A549 (cell line): Measurements from ENCODE around the gene STXBP4. TPM values are rescaled to one million over a fixed set of nuclear protein-coding genes. Genes with fewer than 3 reads are reported as not detected.

Experiments used
- ATAC-seq, 2 experiments: fragments of 200-7000 bp in 1 of 2; fragments of >200 bp in 1 of 2; cut with Nextera tagmentation in 1 of 2; cut with Tn5 transposase in 1 of 2; 3 replicates each; pipeline versions ENCODE4 v1.8.0 to v1.9.1; 2018 to 2020; ENCODE audit warnings: mild to moderate bottlenecking in 1 of 2, moderate library complexity in 1 of 2
- CTCF ChIA-PET: fragments of 300-600 bp; sonication (Branson Sonifier 250); formaldehyde crosslinking; extraction: SDS; loops from one replicate; lab custom pipeline; 2021; ENCODE audit warnings: antibody characterized with exemption, inconsistent platforms; lab: Yijun Ruan, JAX
- POLR2A ChIA-PET: fragments of 350-600 bp; formaldehyde crosslinking; extraction: SDS; loops from one replicate; lab custom pipeline; 2021; ENCODE audit warnings: antibody characterized with exemption, inconsistent platforms; lab: Yijun Ruan, JAX
- DNase-seq, 2 experiments: peaks; one replicate each; pipeline versions ENCODE4 v3.0.0 to v3.0.0-alpha.2; 2011 to 2016; ENCODE audit warnings: low read depth in 1 of 2, low spot score in 1 of 2
- FAIRE-seq: peaks from 2 replicates; lab custom pipeline; 2011; peaks lifted over from hg19 to GRCh38; lab: Jason Lieb, UNC
- H3K27ac ChIP-seq, 2 experiments: fragments of >200 bp; sonication (Bioruptor Twin); formaldehyde crosslinking; 3 replicates each; pipeline ENCODE4 v1.5.1; 2016 to 2017
- H3K4me1 ChIP-seq: fragments of >200 bp; sonication (Bioruptor Twin); formaldehyde crosslinking; 3 replicates; pipeline ENCODE4 v1.6.1; 2016
- H3K4me2 ChIP-seq: fragments of >200 bp; sonication (Bioruptor Twin); formaldehyde crosslinking; 3 replicates; pipeline ENCODE4 v1.6.1; 2016
- H3K4me3 ChIP-seq: fragments of >200 bp; sonication (Bioruptor Twin); formaldehyde crosslinking; 3 replicates; pipeline ENCODE4 v1.5.1; 2016
- H3K9me3 ChIP-seq: fragments of >200 bp; sonication (Bioruptor Twin); formaldehyde crosslinking; 3 replicates; pipeline ENCODE4 v1.6.1; 2016
- ATOH8 ChIP-seq: fragments of 250-450 bp; sonication (Bioruptor Pico); IDR thresholded peaks from 2 replicates; pipeline ENCODE4 v1.5.0; 2020; ENCODE audit warnings: low read depth, mild to moderate bottlenecking, moderate library complexity
- CEBPB ChIP-seq, 2 experiments: fragments of >200 bp in 1 of 2; sonication (Bioruptor Twin) in 1 of 2; formaldehyde crosslinking in 1 of 2; IDR thresholded peaks; 2 replicates each; pipeline ENCODE4 v1.6.1; 2012 to 2016
- CTCF ChIP-seq: fragments of >200 bp; sonication (Bioruptor Twin); formaldehyde crosslinking; IDR thresholded peaks from 3 replicates; pipeline ENCODE4 v1.5.1; 2016
- EHF ChIP-seq: fragments of 250-450 bp; sonication (Bioruptor Pico); IDR thresholded peaks from 2 replicates; pipeline ENCODE4 v1.5.0; 2020; ENCODE audit warnings: mild to moderate bottlenecking
- HOXB5 ChIP-seq: fragments of 250-450 bp; sonication (Bioruptor Pico); IDR thresholded peaks from 2 replicates; pipeline ENCODE4 v1.5.0; 2020; ENCODE audit warnings: mild to moderate bottlenecking, moderate library complexity
- JUN ChIP-seq, 2 experiments: fragments of >200 bp; sonication (Bioruptor Twin); formaldehyde crosslinking; IDR thresholded peaks; 2 replicates in 1 of 2; 3 replicates in 1 of 2; pipeline ENCODE4 v1.6.1; 2016 to 2017
- KDM1A ChIP-seq: fragments of 200-600 bp; sonication (generic); IDR thresholded peaks from 2 replicates; pipeline ENCODE4 v1.6.1; 2016; ENCODE audit warnings: low read depth, mild to moderate bottlenecking
- KDM5A ChIP-seq: fragments of 200-600 bp; sonication (generic); IDR thresholded peaks from 2 replicates; pipeline ENCODE4 v1.6.1; 2016; ENCODE audit warnings: antibody characterized with exemption, mild to moderate bottlenecking
- MYC ChIP-seq: IDR thresholded peaks from 2 replicates; pipeline ENCODE4 v1.6.1; 2012; ENCODE audit warnings: mild to moderate bottlenecking, inconsistent platforms, low read length, improper control_type of control experiment, borderline replicate concordance
- NFE2L2 ChIP-seq: fragments of 150-350 bp; conservative IDR thresholded peaks from 2 replicates; pipeline ENCODE4 v1.6.1; 2014; ENCODE audit warnings: low read length
- NR3C1 ChIP-seq: fragments of >200 bp; sonication (Bioruptor Twin); formaldehyde crosslinking; IDR thresholded peaks from 3 replicates; pipeline ENCODE4 v1.6.1; 2017
- PBX3 ChIP-seq: IDR thresholded peaks from 2 replicates; pipeline ENCODE4 v1.6.1; 2012
- RARB ChIP-seq: fragments of 250-450 bp; sonication (Bioruptor Pico); IDR thresholded peaks from 2 replicates; pipeline ENCODE4 v1.8.0; 2021; ENCODE audit warnings: mild to moderate bottlenecking, moderate library complexity
- RFX5 ChIP-seq: fragments of 450-650 bp; IDR thresholded peaks from 2 replicates; pipeline ENCODE4 v1.7.1; 2014; ENCODE audit warnings: antibody characterized with exemption, mild to moderate bottlenecking, moderate library complexity
- RNF2 ChIP-seq: fragments of 200-600 bp; sonication (generic); IDR thresholded peaks from 2 replicates; pipeline ENCODE4 v1.6.1; 2016; ENCODE audit warnings: low read depth, mild to moderate bottlenecking, antibody characterized with exemption, moderate library complexity, borderline replicate concordance
- TFCP2L1 ChIP-seq: fragments of 250-450 bp; sonication (Bioruptor Pico); IDR thresholded peaks from 2 replicates; pipeline ENCODE4 v1.5.0; 2021; ENCODE audit warnings: mild to moderate bottlenecking
- TP53 ChIP-seq: fragments of 250-450 bp; sonication (Bioruptor Pico); IDR thresholded peaks from 2 replicates; pipeline ENCODE4 v1.5.0; 2021; ENCODE audit warnings: mild to moderate bottlenecking, moderate library complexity
- USF2 ChIP-seq: fragments of 450-650 bp; IDR thresholded peaks from 2 replicates; pipeline ENCODE4 v1.6.1; 2014; ENCODE audit warnings: antibody characterized with exemption
- ZNF302 ChIP-seq: fragments of 250-450 bp; sonication (Bioruptor Pico); IDR thresholded peaks from 2 replicates; pipeline ENCODE4 v1.9.0; 2021; ENCODE audit warnings: inconsistent platforms, mild to moderate bottlenecking, moderate library complexity
- ZSCAN20 ChIP-seq: fragments of 250-450 bp; sonication (Bioruptor Pico); IDR thresholded peaks from 2 replicates; pipeline ENCODE4 v1.8.0; 2022; ENCODE audit warnings: mild to moderate bottlenecking, moderate library complexity
- WGBS: methylation state at CpG from one replicate; pipeline ENCODE4 v1.1.6; 2017; ENCODE audit errors: missing lambda C conversion rate; 5-methylcytosine and 5-hydroxymethylcytosine counted together
- polyA plus RNA-seq, 4 experiments: library from polyadenylated mRNA; depleted of rRNA in 3 of 4; stranded (reverse); fragments of >200 nt; fragmentation: RNase III in 1 of 4; extraction: RNeasy Plus Mini Kit Qiagen cat#74134 plus additional on column Dnase treatment in 1 of 4; gene quantifications; 2 replicates in 3 of 4; 3 replicates in 1 of 4; pipeline ENCODE4 v1.2.3, GENCODE V29; 2011 to 2017

STXBP4 gene
- polyA plus RNA-seq, 2 of the 4 experiments (the other 2 are of a cell fraction), result 9.0 to 16.0 TPM

- CTCF ChIA-PET, result interaction anchor here (0.8 kb wide), 1 partner anchor 9 kb away, joined by 4 read pairs; no protein-coding TSS in a partner anchor
- POLR2A ChIA-PET, result no interaction called here
Observed at GRCh38 chr17:54933921-54934320, 34.6 kb upstream of the STXBP4 start.

GRCh38 chr17:54935471-54935870, 33.1 kb upstream of the STXBP4 start:
- ChIA-PET POLR2A (no interaction called here), CTCF (no interaction called here)
- Histone ChIP-seq H3K4me2 (no peak overlapping the region), H3K27ac (no peak overlapping the region), H3K4me3 (no peak overlapping the region), H3K9me3 (no peaks in the 10 kb centered on the region), H3K4me1 (no peaks in the 10 kb centered on the region)
- WGBS, result 93% methylated on average over 5 of the region's 5 CpGs
- no peak for TF ChIP-seq USF2
- TF ChIP-seq ZSCAN20, result no peak
- TF ChIP-seq NFE2L2, result no peak
- no peak for TF ChIP-seq TP53 (CRISPR knock-in tag)
- ATAC-seq (no peak), DNase-seq (no peak), FAIRE-seq (no peak)

More at GRCh38 chr17:54933921-54934320, 34.6 kb upstream of the STXBP4 start:
- no peak overlapping the region for H3K4me3 ChIP-seq
- WGBS, result 98% methylated on average over 3 of the region's 3 CpGs
- H3K4me2 ChIP-seq, result no peak overlapping the region
- FAIRE-seq (no peak), DNase-seq (no peak)
- no peak overlapping the region for H3K27ac ChIP-seq
- no peaks in the 10 kb centered on the region for H3K9me3 ChIP-seq
- no peaks in the 10 kb centered on the region for H3K4me1 ChIP-seq
- no peak for TF ChIP-seq CEBPB (IDR thresholded peaks at IDR 0.05)
- TF ChIP-seq RFX5, result no peak
- no peak for TF ChIP-seq CTCF
- TF ChIP-seq TFCP2L1 (CRISPR knock-in tag), result no peak
- TF ChIP-seq ZNF302, result no peak
- no peak for TF ChIP-seq MYC
- TF ChIP-seq KDM5A, result no peak
- TF ChIP-seq KDM1A, result no peak
- no peak for TF ChIP-seq RNF2
- TF ChIP-seq, all 56 proteins: peak for 0
- ATAC-seq, result no peak

- ChIA-PET CTCF (no interaction called here), POLR2A (no interaction called here)
- Histone ChIP-seq H3K4me1 (no peaks in the 10 kb centered on the region), H3K4me3 (no peak overlapping the region), H3K9me3 (no peaks in the 10 kb centered on the region), H3K4me2 (no peak overlapping the region), H3K27ac (no peak overlapping the region)
- no peak for FAIRE-seq
- DNase-seq, result no peak
- 94% methylated on average over 5 of the region's 5 CpGs for WGBS
- ATAC-seq, result no peak
- no peak for TF ChIP-seq TP53 (CRISPR knock-in tag)
- no peak for TF ChIP-seq CTCF
- TF ChIP-seq JUN (IDR thresholded peaks at IDR 0.05), result no peak
- no peak for TF ChIP-seq EHF (CRISPR knock-in tag)
- TF ChIP-seq ATOH8 (CRISPR knock-in tag), result no peak
- no peak for TF ChIP-seq NR3C1
- no peak for TF ChIP-seq HOXB5 (CRISPR knock-in tag)
- TF ChIP-seq PBX3, result no peak
- TF ChIP-seq RARB (CRISPR knock-in tag), result no peak
Observed at GRCh38 chr17:54937018-54937417, 31.5 kb upstream of the STXBP4 start.
